ENCODE data around the gene EXOC4.

DNA sequence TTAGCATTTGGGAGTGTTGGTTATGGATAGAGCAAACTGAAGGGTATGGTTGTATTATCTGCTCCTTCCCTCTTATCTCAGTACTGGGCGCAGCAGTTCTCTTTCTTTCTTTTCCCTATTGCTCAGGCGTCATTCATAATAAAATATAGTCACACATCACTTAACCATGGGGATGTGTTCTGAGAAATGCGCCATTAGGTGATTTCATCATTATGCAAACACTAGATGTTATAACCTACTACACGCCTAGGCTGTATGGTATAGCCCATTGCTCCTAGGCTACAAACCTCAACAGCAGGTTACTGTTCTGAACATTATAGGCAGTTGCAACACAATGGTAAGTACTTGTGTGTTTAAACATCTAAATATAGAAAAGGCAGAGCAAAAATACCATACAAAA is 401.7 kb downstream of the EXOC4 start:
- TF ChIP-seq GATA2 (IDR thresholded peaks at IDR 0.05; ENCODE audit: low read depth, low read length) (no peak), GATA3 (IDR thresholded peaks at IDR 0.05; ENCODE audit: low read depth, low read length) (no peak)

All from SH-SY5Y (cell line).